DMS 273 treated with DMSO at 0.1 percent for 48 hours (cell line): ENCODE data around the gene CEP57L1.
"Not testable (repeated sequence)": the region's sequence is repeated elsewhere in the genome, so short reads cannot be mapped to it uniquely, and the experiment has no call there.

ENCODE experiments used
- DNase-seq: peaks from one replicate; lab custom pipeline; 2025; lab: John Stamatoyannopoulos, UW

The CEP57L1 gene

GRCh38 chr6:109073344-109074132 is 21.8 kb upstream of the CEP57L1 start:
- DNase-seq: peak; percentile 33

- no peak for DNase-seq
These were observed 21.2 kb upstream of the CEP57L1 start for GRCh38 chr6:109074133-109074415.

- no peak for DNase-seq
These were observed 19.4 kb upstream of the CEP57L1 start for GRCh38 chr6:109075934-109076333.

- DNase-seq: peak; percentile 61
These were observed 18.9 kb upstream of the CEP57L1 start for GRCh38 chr6:109076377-109076776.

- no peak for DNase-seq
These were observed 15.3 kb upstream of the CEP57L1 start for GRCh38 chr6:109079981-109080380.

GRCh38 chr6:109081026-109081425 is 14.3 kb upstream of the CEP57L1 start:
- DNase-seq: no peak

- DNase-seq: no peak
These were observed 13.7 kb upstream of the CEP57L1 start for GRCh38 chr6:109081516-109082187.

- DNase-seq: no peak
These were observed 13.1 kb upstream of the CEP57L1 start for GRCh38 chr6:109082188-109082577.

GRCh38 chr6:109083657-109084056 is 11.7 kb upstream of the CEP57L1 start:
- DNase-seq: no peak

GRCh38 chr6:109084146-109084545 is 11.2 kb upstream of the CEP57L1 start:
- DNase-seq: not testable (repeated sequence)

- peak; percentile 69 for DNase-seq
These were observed 7.5 kb upstream of the CEP57L1 start for GRCh38 chr6:109087661-109088264.

- no peak for DNase-seq
These were observed 6.3 kb upstream of the CEP57L1 start for GRCh38 chr6:109088995-109089394.

GRCh38 chr6:109091314-109092024 is 3.8 kb upstream of the CEP57L1 start:
- DNase-seq: no peak

- no peak for DNase-seq
These were observed 3.2 kb upstream of the CEP57L1 start for GRCh38 chr6:109092074-109092473.

GRCh38 chr6:109093732-109094415 is 1.4 kb upstream of the CEP57L1 start:
- no peak for DNase-seq

- DNase-seq: peak; percentile 76
These were observed 781 bp upstream of the CEP57L1 start, which contains the start of gene SESN1 for GRCh38 chr6:109094416-109095035. Gene SESN1 (minus strand): TSS chr6:109094846. CDS start chr6:109094073, 773 bp downstream.

GRCh38 chr6:109095835-109096084 is 453 bp downstream of the CEP57L1 start:
- no peak for DNase-seq

GRCh38 chr6:109096208-109096607 is 901 bp downstream of the CEP57L1 start:
- no peak for DNase-seq

- DNase-seq: no peak
These were observed 2.4 kb downstream of the CEP57L1 start for GRCh38 chr6:109097661-109098060.

GRCh38 chr6:109102762-109103161 is 7.5 kb downstream of the CEP57L1 start:
- DNase-seq: no peak

- DNase-seq: no peak
These were observed 8.6 kb downstream of the CEP57L1 start for GRCh38 chr6:109103942-109104341.

GRCh38 chr6:109104512-109104911 is 9.2 kb downstream of the CEP57L1 start:
- DNase-seq: no peak
